ENCODE results near the gene ANKRD34B. TPM values are rescaled to one million over a fixed set of nuclear protein-coding genes. Genes with fewer than 3 reads are reported as not detected.

Gene ANKRD34B
- total RNA-seq, result not detected in 2 replicates

DNA sequence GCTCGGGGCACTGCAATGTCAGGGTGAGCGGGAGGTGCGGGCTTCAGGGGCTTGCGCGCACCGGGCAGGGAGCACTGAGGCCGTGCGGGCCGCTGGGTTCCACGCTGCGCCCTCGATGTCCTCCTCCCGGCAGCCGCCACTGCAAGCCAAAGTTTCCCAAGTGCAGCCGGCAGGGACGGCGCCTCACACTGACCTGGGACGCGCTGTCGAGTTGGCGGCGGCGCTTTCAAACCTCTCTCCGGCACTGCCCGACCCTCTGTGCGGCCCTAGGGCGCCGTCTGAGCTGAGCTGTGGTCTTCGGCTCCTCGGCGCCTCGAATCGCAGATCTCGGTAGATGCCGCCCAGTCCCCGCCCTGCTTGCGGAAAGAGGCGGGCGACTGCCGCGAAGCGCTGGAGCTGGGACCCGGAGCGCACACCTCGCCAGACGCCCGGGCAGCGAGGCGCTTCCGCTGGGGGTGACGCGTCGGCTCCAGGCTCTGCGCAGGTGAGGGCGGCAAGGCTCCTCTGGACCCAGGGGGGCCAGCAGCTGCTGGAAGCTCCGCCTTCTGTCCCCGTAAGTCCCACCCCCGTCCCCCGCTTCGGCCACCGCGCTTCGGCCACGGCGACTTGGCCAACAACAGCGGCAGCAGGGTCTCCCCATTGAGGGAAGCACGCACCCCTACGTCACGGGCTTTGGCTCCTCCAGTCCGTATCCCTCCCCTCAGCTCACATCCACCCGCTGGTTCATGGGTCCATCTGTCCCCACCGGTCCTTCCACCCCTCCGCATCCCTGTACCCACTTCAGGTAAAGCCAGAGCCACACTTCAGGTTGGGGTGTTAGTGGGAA is at the start of gene ANKRD34B:
Gene ANKRD34B (minus strand): TSS at position 320 of the 826 bp plus-strand sequence. CDS start 10,261 bp downstream, outside the sequence.

Small RNA genes lying within 50 kb of the gene (small RNA-seq; reads per million reads assigned to genes)
- gene DBIP2, result not detected

Other genes starting within 250 kb of the ANKRD34B start
- gene ZFYVE16, start 162.2 kb downstream of the ANKRD34B start, total RNA-seq, result 28.1 and 37.0 TPM in 2 replicates
- gene FAM151B, start 82.2 kb downstream of the ANKRD34B start, total RNA-seq, result 10.1 and 14.3 TPM in 2 replicates
- gene MSH3, start 84.4 kb upstream of the ANKRD34B start, total RNA-seq, result 13.7 and 20.8 TPM in 2 replicates
- 8.1 and 12.0 TPM in 2 replicates for gene DHFR, start 84.7 kb upstream of the ANKRD34B start, total RNA-seq